Measurements from ENCODE around the gene COQ3. TPM values are rescaled to one million over a fixed set of nuclear protein-coding genes. Genes with fewer than 3 reads are reported as not detected.

The COQ3 gene
- polyA plus RNA-seq, 5 donors = 9.4 to 12.2 (median 11.0) TPM

DNA sequence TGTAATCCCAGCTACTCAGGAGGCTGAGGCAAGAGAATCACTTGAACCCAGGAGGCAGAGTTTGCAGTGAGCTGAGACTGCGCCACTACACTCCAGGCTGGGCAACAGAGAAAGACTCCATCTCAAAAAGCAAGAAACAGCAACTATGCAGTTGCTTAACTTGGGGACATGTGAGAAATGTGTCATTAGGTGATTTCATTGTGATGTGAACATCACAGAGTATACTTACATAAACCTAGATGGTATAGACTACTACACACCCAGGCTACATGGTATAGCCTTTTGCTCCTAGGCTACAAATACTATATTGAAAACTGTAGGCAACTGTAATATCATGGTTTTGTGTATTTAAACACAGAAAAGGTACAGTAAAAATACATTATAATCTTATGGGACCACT, 3.3 kb upstream of the COQ3 start:
- no peak for DNase-seq

DNA sequence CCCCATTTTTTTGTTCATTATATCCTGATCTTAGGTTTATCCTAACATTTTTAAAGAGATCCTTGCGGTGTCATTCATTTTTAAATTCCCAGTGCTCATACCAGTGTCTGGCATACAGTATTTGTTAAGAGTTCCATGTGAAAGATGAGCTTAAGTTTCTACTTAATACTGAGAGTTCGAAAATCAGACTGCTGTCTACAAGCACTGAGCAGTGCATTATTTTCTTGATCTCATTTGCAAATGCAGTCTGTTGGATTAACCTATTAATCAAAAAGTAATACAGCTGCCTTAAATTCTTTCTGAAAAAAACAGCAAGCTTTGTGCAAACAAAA, 663 bp downstream of the COQ3 start:
- DNase-seq = no peak

DNA sequence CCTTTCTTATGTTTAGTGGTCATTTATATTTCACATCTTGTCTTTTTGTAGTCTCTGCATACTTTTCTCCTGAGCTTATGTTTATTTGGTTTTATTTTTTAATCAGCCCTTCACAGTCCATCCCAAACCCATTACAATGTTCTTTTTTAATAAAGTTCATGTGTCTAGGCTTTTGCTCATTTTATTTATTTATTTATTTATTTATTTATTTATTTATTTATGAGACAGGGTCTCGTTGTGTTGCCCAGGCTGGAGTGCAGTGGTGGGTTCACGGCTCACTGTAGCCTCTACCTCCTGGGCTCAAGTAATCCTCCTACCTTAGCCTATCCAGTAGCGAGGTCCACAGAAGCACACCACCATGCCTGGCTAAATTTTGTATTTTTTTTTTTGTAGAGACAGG, 3.1 kb downstream of the COQ3 start:
- DNase-seq = no peak

DNA sequence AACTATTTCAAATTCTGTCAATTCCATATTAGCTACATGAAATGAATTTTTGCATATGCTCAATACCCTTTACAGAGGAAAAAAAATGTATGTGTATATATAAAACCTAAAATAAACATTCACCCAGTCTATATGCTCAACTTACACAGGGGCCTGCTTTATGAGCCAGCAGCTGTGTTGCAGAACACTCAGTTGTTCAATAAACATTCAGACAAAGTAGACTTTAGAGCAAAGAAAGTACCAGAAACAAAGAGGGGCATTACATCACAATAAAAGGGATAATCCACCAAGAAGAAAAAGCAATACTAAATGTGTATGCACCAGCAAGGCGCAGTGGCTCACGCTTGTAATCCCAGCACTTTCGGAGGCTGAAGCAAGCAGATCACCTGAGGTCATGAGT, 9.5 kb downstream of the COQ3 start:
- no peak for DNase-seq

DNA sequence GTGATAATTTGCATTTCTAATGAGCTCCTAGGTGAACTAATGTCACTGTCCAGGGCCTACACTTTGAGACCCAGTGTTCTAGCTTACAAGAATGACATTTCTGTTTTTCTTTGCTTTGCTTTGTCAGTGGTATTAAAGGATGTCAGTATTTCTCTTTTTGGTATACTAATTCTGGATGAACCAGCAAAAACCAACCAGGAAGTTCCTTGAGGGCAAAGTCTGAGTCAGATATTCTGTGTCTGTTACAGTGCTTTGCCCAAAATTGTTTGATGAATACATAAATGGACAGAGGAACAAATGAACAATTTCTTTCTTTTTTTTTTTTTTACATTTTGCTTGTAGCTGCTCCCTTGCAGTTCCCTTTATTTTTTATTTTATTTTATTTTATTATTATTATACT, 15.4 kb downstream of the COQ3 start:
- no peak for DNase-seq

DNA sequence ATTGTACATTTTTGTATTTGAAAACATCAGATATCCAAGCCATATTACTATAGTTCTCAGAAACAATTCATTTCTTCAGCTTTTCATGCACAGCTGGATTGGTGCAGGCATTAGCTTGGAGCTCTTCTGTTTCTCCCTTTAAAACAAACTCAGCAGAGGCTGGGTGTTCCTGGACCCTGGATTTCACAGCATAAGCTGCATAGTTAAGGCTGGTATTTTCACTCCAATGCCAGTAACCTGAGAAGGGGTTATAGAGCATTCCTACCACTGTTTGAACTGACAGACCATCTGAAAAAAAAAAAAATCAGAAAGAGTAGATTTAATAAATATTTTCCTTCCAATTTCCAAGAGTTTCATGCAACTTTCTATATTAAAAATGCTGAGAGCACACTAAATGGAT, 24.5 kb downstream of the COQ3 start:
- no peak for DNase-seq

DNA sequence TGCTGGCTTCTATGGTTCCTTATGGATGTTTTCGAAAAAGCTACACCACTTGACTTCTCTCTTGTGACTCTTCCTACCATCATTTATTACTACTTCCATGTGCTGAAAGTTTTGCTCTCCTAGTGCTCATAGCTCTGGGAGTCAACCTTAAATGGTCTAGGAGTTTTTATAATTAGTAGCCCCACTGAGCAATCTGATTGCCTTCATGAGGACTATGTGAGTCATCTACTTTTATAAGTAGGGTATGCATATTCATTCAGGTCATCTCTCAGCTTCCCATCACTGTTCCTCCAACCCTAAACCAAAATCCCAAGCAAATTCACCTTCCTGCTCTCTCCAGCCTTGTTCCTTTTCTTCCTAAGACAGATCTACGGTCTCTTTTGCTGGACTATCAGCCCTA, 27.1 kb downstream of the COQ3 start:
- DNase-seq = no peak

DNA sequence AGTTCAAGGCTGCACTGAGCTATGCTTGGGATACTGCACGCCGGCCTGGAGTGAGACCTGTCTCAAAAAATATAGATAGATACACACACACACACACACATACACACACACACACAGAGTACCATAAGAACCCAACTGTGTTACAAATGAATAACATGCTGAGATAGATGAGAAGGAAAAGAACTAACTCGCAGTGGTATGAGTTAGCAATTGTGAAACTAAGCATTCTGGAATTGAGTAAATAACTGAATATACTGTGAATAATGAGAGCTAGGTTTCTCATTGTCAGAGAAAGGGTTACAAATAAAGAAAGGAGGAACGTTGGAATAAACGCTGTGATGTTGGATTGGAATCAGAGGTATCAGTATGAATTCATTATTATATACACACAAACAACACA, 30.0 kb downstream of the COQ3 start:
- DNase-seq = no peak

DNA sequence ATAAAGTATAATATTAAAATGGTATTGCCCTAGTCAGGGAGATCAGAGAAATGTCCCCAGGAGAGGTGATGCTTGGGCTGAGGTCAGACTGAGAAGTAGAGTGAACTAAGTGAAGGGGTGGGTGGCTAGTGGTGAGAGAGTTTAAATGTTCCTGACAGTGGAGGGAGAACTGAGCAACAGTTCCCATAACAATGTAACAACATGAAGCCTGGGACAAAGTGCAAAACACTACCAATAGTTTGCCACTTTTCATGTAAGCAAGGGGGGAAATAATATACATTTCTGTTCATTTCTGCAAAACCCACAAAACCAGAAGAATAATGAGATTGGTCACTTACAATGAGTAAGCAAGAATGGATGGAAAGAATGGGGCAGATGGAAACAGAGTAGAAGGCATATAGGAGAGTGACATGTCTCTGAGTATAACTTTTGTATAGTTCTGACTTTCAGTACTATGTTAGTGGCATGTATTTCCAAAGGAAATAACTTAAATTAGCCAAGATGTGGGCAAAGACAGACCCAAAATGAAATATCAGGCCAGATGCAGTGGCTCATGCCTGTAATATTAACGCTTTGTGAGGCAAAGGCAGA, 31.2 kb downstream of the COQ3 start:
- no peak for DNase-seq

DNA sequence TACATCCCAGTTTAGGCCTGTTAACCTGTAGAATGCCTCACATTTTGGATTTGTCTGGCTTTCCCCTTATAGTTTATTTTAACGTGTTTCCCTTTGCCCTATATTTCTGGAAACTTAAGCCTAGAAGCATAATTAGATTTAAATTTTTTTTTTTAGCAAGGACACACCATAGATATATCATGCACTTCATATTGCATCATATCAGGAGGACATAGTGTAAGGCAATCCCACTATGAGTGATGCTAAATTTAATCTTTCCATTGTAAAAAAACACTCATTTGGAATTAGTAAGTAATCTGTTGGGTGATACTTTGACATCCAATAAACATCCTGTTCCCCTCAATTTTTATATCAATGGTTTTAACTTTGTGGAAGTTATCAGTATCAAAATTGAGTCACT, 34.2 kb downstream of the COQ3 start:
- no peak for DNase-seq

DNA sequence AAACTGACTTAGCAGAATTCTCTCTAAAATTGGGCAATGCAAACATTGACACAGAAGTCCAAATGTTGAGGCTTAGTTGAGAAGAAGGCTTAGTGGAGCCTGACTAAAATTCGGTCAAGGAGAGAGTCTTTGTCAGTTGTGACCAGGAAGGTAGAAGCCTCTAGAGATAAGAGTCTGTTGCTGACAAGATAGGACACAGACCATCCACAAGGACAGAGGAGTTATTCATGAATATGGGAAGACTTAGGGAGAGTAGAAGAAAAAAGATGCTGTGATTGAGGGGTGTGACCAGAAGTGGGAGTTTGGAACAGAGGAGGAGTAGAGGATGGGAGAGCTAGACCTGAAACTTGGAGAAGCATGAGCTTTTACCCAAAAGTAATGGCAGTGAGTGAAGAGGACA, 37.4 kb downstream of the COQ3 start:
- DNase-seq = no peak

DNA sequence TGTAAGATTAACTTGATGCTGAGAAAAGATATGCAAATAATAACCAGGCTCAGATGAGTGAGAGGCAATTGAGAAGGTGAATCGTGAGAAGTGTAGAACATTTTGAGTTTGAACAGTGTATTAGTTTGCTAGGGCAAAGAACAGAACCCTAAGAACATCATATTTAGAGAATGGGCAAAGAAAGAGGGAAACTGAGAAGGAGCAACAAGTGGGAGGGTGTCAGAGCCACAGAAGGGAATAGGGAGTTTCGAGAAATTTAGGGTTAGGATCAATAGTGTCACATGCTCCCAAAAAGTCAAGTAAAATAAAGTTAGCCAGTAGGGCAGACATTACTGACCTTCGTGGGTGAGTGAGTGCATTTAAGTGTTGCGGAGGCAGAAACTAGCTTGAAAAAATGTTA, 39.0 kb downstream of the COQ3 start:
- no peak for DNase-seq

DNA sequence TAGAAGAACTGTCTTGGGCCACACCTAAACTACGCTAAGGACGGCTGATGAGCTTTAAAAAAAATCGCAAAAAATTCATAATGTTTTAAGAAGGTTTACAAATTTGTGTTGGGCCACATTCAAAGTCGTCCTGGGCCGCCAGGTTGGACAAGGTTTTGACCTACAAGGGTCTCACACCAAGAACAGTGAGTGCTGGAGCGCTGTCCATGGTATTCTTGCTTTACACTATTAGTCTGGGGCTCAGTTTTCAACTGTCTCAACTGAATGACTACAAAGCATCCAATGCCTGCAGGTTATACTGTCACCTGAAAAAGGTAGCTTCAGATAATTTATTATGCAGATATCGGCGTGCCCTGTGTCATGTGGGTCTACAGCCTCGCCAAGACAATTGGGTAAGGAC, 40.9 kb downstream of the COQ3 start:
- DNase-seq = no peak

DNA sequence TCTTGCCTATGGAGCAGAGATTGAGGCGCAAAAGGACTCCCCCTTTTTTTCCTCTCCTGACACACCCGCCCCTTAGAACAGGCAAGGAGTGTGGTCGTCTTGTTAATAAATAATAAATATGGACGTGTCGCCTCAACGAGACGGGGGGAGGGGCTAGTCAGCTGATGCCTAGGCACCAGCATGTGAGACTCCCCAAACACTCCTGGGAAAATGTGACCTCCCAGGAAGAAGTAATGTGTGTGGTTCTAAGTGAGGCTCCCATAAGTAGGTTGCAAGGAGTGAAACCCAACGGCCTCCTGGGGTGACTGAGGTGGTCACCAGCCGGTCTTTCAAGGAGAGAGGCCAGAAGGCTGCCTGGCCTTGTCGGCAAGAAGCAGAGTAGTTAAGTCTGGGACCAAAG, 43.4 kb downstream of the COQ3 start:
- DNase-seq = no peak

DNA sequence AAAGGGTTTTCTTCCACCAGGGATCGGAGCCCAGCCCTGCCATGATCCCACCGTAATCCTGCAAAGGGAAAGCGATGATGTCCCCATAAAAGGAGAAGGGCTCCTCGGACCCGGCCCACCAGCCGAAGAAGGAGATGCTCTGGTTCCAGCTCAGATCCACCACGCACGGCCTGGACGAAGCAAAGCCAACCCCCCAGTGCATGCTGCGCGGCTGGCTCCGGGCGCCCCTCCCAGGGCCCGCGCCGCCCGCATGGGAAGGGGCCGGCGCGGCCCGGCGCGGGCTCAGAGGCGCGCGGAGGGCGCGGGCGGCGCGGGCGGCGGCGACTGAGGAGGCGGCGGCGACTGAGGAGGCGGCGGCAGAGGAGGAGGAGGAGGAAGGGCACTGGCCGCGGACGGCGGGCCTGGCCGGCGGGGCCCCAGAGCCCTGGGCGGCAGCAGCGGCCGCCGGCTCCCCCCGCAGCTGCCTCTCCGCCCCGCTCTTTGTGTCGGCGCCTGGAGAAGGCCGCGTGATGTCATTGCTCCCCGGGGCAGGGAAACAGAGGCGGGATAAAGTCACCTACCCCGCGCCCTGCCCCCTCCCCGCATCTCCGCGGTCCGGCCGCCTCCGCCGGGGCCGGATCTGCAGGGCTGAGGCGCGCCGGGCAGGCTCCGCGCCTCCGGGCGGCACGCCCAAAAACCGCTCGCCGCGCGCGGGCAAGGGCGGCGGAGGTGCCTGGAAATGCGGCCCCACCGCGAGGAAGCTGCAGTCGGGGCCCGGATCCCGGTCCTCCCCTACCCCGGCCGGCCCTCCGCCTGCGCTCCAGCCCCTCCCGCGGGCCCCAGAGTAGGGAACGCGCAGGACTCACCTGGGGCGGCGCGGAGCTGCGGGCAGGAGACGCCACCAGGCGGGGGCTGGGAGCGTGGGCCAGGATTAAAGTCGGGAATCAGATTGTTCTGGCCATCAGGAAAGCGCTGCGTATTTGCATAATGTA, 44.5 kb downstream of the COQ3 start, which contains the start of gene FAXC:
Gene FAXC (minus strand): TSS at position 504 of the 971 bp plus-strand sequence. CDS start 302 bp downstream, at position 202.
- peak in 1 of 2 donors; percentile 32 for DNase-seq

DNA sequence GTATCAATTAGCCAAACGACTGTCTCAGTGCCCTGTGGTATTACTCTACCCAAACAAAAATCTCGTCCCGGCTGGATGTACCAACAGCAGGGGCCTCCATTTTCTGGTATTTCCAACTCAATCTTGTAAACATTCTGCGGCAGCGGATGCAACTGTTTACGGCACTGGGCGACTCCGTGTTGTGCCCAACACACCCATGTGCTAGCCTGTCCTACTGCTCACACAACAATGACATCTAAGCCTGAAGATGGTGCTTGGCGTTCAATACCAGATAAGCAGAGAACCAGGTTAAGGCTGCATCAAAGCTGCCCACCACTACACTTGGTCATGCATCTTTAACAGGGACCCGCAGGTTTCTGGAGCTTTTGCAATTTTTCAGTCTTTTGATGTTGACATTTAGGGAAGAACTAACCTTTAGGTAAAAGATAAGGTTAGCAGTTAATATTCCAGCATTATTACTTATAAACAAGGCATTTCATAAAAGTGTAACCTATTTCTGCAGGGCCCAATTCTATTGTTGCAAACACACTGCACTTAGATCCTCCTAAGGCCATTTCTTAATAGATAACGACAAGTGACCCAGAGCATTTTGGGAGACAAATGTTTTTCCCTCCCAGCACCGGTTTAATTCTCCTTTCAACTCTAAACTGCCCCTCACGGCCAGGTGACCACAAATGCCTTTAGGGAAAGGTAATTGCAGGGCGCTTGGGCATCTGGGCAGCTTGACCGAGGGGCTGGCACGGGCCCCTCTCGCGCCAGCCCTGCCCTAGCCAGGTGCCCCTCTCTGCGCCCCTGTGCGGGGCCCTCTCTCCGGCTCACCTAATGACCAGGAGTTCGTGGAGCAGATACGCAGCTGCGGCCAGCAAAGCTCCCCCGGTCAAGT, 45.5 kb downstream of the COQ3 start:
- DNase-seq = no peak

DNA sequence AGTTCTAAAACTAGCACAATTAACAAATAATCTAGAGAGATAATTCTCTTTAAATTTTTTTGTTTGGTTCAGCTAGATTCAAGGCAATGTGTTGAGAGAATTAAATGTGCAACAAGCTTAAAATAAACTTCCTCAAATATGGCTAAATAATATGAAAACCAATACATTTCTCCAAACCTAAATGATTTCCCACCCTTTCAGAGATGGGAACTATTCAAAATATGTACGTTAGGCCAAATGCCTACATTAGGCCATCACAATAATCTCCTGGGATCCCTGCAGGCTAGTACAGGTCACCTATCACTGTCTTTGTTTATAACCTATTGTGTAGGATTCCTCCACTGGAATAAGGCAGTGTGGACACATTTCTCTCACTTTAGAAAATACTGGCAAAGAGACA, 46.2 kb downstream of the COQ3 start:
- DNase-seq = no peak

DNA sequence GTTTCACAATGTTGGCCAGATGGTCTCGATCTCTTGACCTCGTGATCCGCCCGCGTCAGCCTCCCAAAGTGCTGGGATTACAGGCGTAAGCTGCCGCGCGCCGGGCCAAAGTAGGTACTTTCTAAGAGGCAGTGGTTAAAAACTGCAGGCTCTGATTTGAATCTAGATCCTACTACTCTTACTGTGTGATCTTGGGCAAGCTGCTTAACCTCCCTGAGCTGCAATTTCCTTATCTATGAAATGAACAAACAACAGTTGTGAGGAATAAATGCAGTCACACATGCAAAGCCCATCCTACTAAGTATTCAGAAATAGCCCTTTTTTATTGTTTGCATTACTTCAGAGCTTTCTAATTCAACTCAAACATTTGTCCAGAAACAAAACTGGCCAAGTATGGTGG, 47.4 kb downstream of the COQ3 start:
- no peak for DNase-seq

DNA sequence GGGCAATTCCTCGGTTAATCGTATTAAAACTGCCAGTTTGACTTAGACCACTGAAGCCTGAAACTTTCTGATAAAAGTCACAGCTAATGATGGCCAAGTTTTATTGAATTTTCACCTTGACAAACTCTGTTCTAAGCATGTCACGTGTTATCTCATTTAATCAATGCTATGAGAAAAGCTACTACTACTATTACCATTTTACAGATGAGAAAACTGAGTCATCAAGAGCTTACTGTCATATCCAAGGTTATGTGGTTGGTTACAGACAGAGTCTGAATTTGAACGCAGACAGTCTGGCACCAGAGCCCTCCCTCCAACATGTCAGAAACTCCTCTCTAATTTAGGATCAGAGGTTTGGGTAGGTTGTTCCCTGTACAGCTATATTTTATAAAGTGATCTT, 48.8 kb downstream of the COQ3 start:
- no peak for DNase-seq

DNA sequence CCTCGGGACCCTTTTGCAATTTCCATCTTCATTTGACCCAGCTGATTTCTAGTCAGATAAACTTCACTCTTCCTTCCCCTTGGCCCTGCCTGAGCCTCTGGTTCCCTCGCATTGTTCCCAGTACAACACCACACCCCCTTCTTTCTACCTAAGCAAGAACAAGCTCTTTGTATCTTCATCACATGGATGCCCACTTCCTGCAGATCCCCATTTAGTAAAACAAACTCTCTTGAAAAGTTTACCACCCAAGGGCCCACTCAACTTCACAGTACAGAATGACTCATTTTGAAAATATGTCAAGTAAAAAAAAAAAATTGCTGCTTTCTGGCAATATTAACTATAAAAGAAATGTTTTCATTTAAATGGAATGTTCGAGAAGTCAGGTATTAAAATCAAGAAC, 49.7 kb downstream of the COQ3 start:
- DNase-seq = no peak

DNA sequence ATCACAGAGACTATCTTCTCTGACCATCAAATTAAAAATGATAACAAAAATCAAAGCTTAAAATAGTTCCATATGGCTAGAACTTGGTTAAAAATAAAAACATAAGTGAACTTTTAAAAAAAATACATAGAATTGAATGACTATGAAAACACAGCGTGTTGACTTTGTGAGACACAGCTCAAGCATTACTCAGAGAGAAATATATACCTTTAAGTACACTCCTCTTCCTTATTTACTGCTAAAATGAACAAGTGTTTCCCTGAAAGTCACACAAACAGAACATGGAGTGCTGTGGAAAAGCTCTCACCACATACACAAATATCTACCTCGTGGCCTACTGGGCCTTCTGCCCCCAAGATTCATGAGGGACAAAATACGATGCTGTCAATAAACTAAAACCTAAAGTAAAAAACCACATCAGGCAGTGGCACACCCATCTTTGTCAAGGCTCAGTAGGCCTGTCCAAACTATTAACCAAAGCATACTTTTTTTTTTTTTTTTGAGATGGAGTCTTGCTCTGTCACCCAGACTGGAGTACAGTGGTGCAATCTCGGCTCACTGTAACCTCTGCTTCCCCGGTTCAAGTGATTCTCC, 52.0 kb downstream of the COQ3 start:
- DNase-seq = no peak

DNA sequence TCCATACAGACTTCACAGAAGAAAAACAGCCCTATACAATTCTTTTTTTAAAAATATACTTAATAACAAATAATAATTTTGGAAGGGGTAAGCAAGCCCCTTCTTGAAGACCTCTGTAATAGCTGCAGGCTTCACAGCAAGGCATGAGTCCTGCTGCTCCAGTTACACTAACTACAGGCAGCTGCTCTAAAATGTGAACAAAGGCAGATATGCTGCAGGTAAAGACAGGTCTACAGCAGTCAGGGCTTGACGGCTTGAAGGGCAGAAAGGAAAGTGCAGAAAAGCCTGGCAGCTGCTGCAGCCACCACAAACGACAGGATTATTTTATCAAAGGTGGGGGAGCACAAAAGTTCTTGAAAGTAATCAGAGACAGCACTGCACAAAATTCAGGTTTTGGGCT, 55.8 kb downstream of the COQ3 start:
- DNase-seq = no peak

Data from right lung (tissue), 5 donors.